ENCODE results near the gene GLB1L3.

GLB1L3 gene

GRCh38 chr11:134346101-134346975, 70.2 kb downstream of the GLB1L3 start:
- DNase-seq: peak in 1 of 2 experiments; percentile 25

DNA sequence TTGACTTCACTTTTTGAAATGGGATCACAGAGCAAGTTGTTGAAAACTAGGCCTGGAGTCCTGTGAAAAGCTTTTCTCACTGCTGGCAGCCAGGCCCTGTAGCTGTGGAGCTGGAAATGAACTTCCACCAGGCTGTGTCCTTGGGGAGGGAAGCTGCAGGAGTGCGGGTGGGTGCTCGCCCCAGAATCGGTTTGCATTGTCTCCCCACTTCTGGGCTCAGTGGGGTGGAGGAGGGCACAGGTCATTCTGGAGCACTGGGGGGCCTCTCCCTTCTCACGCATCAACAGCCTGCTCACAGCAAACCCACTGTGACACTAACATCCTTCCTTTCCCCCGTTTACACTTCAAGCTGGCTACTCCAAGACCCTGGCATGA, 70.8 kb downstream of the GLB1L3 start:
- DNase-seq: no peak

DNA sequence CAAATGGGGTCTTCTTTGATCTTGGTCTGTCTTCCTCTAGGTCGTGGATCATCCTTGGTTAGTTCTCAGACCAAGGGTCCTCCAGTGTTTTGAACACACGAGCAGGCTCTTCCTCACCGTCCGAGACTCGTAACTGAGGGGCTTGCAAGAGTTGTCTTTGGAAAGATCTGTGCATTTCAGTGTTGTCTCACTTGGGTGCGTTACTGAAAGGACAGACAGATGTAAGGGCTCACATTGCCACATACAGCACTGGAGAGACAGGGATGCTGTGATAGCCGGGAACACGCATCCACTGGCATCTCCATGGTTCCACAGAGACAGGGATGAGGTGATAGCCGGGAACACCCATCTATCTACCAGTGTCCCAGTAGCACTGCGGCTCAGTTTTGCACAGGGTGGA, 71.3 kb downstream of the GLB1L3 start:
- no peak for DNase-seq

DNA sequence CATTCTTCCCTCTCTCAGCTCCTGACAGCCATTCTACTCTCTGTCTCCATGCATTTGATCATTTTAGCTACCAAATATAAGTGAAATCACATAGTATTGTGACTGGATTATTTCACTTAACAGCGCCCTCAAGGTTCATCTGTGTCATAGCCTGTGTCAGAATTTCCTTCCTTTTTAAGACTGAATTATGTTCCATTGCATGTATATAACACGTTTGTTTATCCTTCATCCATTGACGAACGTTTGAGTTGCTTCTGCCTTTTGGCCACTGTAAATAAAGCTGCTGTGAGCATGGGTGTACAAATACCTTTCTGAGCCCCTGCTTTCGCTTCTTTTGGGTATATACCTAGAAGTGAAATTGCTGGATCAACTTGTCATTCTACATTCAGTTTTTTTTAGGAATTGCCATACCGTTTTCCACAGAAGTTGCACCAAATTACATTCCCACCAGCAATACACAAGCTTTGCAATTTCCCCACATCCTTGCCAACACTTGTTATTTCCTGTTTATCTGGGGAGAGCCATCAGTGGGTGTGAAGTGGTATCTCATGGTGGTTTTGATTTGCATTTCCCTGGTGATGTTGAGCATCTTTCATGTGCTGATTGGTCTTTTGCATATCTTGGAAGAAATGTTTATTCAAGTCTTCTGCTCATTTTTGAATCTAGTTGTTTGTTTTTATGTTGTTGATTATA, 73.1 kb downstream of the GLB1L3 start:
- DNase-seq: no peak

- DNase-seq: no peak
Observed at GRCh38 chr11:134349802-134350355, 73.7 kb downstream of the GLB1L3 start.

DNA sequence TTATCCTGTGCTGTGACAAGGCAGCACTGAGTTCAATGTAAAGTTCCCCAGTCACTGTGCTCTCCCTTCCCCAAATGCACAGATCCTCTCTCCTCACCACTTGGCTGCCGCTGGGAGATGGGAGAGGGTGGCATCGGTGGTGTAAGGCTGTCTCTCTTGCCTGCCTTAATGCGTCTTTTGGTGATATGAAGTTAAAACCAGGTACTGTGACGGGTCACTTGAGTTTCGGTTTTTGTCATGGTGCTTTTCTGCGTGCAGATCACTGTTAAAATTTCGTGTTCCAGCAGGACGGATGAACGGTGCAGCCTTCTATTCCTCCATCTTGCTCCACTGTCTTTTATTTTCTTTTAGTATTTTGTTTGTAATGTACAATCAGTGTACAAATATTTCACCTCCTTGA, 74.2 kb downstream of the GLB1L3 start:
- no peak for DNase-seq

DNA sequence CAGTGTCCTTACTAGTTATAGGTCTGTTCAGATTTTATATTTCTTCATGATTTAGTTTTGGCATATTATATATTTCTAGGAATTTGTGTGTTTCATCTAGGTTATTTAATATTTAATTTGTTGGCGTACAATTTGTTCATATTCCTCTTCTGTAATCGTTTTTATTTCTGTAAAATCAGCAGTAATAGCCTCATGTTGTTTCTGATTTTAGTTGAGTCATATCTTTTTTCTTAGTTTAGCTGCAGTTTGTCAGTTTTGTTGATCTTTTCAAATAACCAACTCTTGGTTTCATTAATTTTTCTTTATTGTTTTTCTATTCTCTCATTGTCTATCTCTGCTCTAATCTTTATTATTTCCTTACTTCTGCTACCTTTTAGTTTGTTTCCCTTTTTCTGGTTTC, 75.9 kb downstream of the GLB1L3 start:
- DNase-seq: no peak

- no peak for DNase-seq
Observed at GRCh38 chr11:134355136-134355535, 79.0 kb downstream of the GLB1L3 start.

- no peak for DNase-seq
Observed at GRCh38 chr11:134355656-134356055, 79.5 kb downstream of the GLB1L3 start.

DNA sequence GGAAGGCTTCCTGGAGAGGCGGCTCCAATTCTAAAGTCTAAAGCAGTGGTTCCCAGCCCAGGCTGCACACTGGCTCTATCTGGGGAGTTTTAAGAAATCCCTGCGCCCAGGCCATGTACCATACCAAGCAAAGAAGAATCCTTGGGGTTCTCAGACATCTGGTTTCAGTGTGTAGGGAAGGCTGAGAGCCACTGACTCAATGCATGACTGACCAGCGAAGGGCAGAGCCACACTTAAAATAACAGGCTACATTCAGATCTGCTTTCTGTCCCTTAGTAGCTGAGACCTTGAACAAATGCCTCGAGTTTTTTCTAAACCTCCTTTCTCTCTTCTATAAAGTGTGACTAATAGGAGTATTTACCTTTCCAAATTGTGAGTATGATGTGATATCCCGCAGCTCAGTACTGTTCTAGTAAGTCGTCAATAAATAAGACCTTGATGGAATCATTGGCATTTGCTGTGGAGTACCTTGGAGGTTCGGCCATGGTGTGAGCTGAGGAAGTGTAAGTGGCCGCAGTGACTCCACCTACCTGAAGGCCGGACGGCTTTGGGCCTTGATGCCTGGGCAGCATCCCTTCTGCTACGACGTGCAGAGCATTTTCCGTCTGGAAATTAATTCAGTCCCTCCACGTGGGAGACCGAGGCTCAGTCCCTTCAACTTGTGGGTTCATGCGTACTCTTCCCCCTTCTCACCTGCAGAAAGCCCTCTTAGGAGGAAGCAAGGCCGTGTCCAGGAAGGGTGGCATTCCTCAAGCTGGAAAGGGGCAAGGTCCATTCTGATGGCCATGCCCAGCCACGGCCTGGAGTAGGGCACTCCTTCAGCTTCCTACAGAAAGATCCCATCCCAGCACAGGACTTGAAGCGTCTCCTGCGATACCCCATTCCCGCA, 80.7 kb downstream of the GLB1L3 start:
- DNase-seq: no peak

- no peak for DNase-seq
Observed at GRCh38 chr11:134357545-134357839, 81.3 kb downstream of the GLB1L3 start.

DNA sequence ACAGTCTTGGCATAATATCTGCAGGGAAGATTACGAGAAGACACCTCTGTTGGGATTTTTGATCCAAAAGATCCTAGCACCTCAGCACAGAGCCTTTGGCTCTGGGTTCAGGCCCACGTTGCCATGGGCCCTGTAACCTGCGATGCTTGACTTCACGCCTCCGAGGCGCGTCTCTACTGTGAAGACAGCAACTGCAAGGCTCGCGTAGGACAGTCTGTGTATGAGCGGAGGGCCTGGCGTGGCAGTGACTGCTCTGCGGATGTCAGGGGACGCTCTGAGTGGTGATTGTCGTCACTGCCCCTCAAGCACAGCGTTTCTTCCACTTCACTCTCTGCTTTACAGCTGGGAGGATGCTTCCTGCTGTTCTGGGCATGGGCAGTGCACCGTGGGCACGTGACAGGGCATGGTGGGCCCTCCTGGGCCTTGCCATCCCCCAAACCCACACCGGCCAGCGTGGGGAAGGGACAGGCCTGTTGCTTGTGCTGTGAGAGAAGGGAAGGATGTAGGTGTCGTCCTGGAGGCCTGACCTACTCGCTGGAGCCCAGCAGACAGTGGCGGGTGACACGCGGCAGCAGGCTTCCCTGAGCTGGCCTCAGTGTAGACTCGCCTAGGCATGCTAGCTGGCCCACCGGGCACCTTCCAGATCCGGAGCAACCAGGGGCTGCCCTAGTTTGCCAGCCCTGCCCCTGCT, 82.1 kb downstream of the GLB1L3 start:
- no peak for DNase-seq

DNA sequence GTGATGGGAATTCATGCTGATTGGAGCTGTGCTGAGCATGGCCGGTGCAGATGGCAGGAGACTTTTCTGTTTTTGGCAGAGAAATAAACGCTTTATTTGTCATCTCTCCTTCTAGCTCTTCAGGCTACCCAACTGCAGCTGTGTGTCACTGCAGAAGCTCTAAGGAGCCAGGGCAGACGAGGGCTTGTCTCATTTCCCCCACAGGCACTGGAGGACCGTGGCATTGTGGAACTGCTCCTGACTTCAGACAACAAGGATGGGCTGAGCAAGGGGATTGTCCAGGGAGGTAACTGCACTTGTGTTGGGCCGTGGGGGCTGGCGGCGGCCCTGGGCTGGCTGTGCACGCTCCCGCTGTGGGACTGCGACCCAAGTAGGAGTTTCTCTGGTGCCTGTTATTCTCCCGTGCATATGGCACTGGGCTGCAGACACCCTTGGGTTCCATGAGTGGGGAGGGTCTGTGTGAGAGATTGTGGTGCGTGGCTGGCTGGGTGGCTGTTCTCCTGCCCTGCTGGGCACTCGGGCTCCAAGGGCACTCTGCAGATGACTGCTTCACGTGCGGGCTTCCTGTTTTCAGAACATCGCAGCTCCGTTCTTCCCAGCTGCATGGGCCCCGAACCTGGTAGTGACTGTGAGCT, 82.8 kb downstream of the GLB1L3 start:
- DNase-seq: no peak

- DNase-seq: no peak
Observed at GRCh38 chr11:134359646-134360045, 83.5 kb downstream of the GLB1L3 start.

DNA sequence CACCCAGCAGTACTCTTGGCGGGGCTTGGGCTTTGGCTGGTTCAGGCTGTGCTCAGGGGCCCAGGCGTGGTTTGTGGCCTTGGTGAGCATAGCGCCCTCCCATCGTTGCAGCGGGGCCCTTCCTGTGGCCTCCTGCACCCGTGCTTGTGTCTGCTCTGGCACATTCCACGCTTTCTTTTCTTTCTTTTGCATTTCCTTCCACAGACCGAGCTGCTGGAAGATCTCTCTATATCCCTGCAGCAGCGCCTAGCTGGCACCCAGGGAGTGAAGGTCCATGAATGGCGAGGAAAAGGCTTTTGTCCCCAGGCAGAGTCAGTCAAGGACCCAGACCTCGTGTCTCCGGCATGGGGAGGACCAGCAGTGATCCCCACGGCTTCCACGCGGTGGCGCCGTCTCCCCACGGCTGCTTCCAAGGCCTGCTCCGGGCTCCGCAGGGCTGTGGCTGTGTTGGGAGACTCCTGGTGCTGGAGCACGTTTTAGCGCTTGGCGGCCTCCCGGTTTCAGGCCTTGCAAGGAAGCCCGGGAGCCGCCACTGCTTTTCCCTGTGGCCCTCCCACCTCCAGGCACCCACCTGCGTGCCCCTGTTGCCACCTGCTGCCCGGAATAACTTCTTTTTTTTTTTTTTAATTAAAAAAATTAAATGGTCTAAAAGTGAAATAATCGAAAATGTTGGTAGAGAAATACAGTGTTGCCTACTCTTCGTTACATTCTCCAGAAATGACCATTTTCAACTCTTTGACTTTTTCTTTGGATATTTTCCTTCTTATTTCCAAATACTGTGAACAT, 84.1 kb downstream of the GLB1L3 start:
- DNase-seq: peak; percentile 36 to 57

DNA sequence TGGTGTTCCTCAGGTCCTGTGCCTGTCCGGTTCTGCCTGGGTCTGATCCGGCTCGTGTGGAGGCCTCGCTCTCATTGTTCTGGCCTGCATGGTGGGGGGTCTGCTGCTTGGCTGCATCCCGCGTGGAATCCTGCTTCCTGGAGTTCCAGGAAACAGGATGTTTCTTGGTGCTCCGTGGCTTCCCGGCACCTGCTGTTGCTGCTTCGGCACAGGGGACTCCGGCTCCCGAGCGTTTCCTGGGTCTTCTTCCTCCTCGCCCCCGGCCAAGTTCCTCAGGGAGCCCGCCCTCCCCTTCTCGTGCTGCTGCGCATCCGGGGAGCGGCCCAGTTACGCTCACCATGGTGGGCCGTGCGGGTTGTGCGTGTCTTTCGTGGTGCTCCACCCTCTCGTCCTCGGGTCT, 85.5 kb downstream of the GLB1L3 start:
- no peak for DNase-seq

DNA sequence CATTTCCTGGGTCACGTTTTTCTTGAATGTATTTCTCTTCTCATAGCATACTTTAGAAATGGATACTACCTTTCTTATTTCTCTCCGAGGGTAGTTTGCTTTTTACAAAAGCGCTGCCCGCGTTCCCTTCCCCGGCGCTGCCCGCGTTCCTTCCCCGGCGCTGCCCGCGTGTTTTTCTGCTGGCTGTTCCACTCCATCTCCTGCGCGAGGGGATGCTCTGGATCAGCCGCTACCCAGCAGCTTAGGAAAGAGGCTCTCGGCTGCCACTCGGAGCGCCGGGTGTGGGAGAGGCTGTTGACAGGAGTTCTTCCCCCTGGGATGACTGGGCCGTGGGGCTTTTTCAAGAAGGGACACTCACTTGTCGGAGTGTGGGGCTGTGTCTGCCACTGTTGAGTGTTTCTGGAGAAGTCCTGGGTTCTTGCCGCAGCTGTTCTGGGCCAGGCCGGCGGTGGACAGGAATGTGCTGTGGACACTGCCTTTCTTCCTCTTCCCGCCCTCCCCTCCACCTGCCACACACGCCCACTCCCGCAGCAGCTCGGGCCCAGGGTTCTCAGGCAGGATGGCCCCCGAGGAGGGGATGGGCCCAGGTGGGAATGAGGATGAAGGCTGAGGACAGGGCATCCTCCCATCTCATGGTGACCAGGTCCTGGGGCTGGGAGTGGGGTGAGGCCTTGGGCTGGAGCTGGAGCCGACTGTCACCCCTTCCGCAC, 86.2 kb downstream of the GLB1L3 start:
- DNase-seq: no peak

- no peak for DNase-seq
Observed at GRCh38 chr11:134363161-134363560, 87.0 kb downstream of the GLB1L3 start.

GRCh38 chr11:134363592-134363991, 87.4 kb downstream of the GLB1L3 start:
- peak; percentile 18 to 66 for DNase-seq

GRCh38 chr11:134364261-134364660, 88.1 kb downstream of the GLB1L3 start:
- DNase-seq: no peak
